Measurements from ENCODE around the gene B3GALT6. TPM values are rescaled to one million over a fixed set of nuclear protein-coding genes. Genes with fewer than 3 reads are reported as not detected.

B3GALT6 gene
- total RNA-seq, 2 donors from 2014 or later = 24.8 to 31.5 TPM

DNA sequence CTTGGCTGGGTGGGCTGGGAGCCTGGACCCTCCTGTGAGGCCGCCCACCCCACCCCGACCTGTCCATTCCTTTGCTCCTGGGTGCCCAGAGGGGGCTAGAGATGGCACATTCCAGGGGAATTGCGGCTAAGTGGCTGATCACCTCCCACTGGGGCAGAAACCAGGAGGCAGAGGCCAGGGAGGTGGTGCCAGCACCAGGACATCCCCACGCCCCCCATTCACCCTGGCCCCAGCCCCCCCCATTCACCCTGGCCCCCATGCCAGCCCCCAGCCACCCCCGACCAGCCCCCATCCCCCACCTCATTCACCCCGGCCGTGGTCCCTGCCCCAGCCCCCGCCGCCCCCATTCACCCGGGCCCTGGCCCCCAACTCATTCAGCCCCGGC, 8.3 kb downstream of the B3GALT6 start:
- no peaks in the 10 kb centered on the region for H3K4me1 Mint-ChIP-seq
- 87% methylated on average over 7 of the region's 11 CpGs; no CpG with 5 or more reads in 1 of the 2 experiments for WGBS, 2 experiments (ENCODE audit: insufficient coverage in 1 of 2, insufficient read length in 1 of 2)
- no peaks in the 10 kb centered on the region for H3K36me3 ChIP-seq (ENCODE audit: control insufficient read depth, insufficient read depth, low read length)
- H3K4me1 ChIP-seq (ENCODE audit: control insufficient read depth, insufficient read depth, low read length) = no peaks in the 10 kb centered on the region
- no peaks in the 10 kb centered on the region for H3K27me3 Mint-ChIP-seq (ENCODE audit: insufficient read depth)
- H3K4me3 Mint-ChIP-seq = no peak overlapping the region
- H3K9ac ChIP-seq (ENCODE audit: extremely low read depth, low read length, poor library complexity, severe bottlenecking) = no peak overlapping the region
- H3K27me3 ChIP-seq (ENCODE audit: control insufficient read depth, insufficient read depth, low read length, poor library complexity, severe bottlenecking) = no peaks in the 10 kb centered on the region
- no peak overlapping the region for H3K27ac Mint-ChIP-seq
- no peak for DNase-seq
- TF ChIP-seq CTCF (conservative IDR thresholded peaks at IDR 0.05) = no peak
- H3K9me3 ChIP-seq (ENCODE audit: control insufficient read depth, low read length) = no peaks in the 10 kb centered on the region
- no peaks in the 10 kb centered on the region for H3K36me3 Mint-ChIP-seq (ENCODE audit: low read depth)
- no peak overlapping the region for H3K27ac ChIP-seq (ENCODE audit: low read depth, low read length)
- no peak overlapping the region for H3K4me3 ChIP-seq (ENCODE audit: low read length)
- H3K9me3 Mint-ChIP-seq = no peaks in the 10 kb centered on the region

- TF ChIP-seq CTCF (conservative IDR thresholded peaks at IDR 0.05) = no peak
- Histone ChIP-seq H3K27ac (ENCODE audit: low read depth, low read length) (no peak overlapping the region), H3K36me3 (ENCODE audit: control insufficient read depth, insufficient read depth, low read length) (no peaks in the 10 kb centered on the region), H3K4me1 (ENCODE audit: control insufficient read depth, insufficient read depth, low read length) (no peaks in the 10 kb centered on the region), H3K4me3 (ENCODE audit: low read length) (no peak overlapping the region), H3K27me3 (ENCODE audit: control insufficient read depth, insufficient read depth, low read length, poor library complexity, severe bottlenecking) (no peaks in the 10 kb centered on the region), H3K9me3 (ENCODE audit: control insufficient read depth, low read length) (no peaks in the 10 kb centered on the region), H3K9ac (ENCODE audit: extremely low read depth, low read length, poor library complexity, severe bottlenecking) (no peak overlapping the region)
- no peak for DNase-seq
- H3K9me3 Mint-ChIP-seq = no peaks in the 10 kb centered on the region
- WGBS, 2 experiments (ENCODE audit: insufficient coverage in 1 of 2, insufficient read length in 1 of 2) = 89 to 90% methylated on average over 18 to 23 of the region's 23 CpGs
- no peaks in the 10 kb centered on the region for H3K4me1 Mint-ChIP-seq
- H3K36me3 Mint-ChIP-seq (ENCODE audit: low read depth) = no peaks in the 10 kb centered on the region
- no peak overlapping the region for H3K27ac Mint-ChIP-seq
- no peaks in the 10 kb centered on the region for H3K27me3 Mint-ChIP-seq (ENCODE audit: insufficient read depth)
- H3K4me3 Mint-ChIP-seq = no peak overlapping the region
Observed at GRCh38 chr1:1240822-1241587, 9.0 kb downstream of the B3GALT6 start.

DNA sequence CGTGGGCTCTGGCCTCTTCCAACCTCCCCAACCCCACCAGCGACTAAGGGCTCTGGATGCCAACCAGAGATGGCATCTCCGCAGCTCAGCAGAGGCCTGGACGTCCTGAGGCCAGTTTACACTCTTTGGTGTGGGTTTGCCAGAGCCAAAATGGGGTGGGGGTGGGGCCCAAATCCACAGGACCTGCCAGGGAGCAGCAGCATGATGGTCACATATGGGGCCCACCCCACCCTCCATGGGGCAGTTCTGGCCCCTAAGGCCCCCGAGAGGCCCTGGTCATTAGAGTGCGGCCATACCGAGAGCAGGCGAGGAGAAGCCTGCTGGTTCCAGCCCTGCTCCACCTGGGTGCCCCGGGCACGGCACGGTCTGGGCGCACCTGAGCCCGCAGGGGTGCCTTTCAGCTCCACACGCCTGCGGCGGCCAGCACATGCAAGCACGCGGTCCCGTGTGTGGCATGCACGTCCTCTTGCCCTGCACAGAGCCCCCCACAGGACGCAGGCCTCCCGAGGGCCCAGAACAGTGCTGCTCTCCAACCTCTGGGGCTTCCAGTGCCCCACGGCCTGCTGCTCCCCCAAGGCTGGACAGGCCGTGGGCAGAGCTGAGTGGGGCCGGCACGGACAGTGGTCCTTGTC, 9.7 kb downstream of the B3GALT6 start:
- DNase-seq = no peak
- no peaks in the 10 kb centered on the region for H3K4me1 Mint-ChIP-seq

More for the DNA sequence above, 9.7 kb downstream of the B3GALT6 start:
- no peak overlapping the region for H3K4me3 Mint-ChIP-seq
- no peak overlapping the region for H3K4me3 ChIP-seq (ENCODE audit: low read length)
- no peak overlapping the region for H3K27ac Mint-ChIP-seq
- no peaks in the 10 kb centered on the region for H3K36me3 ChIP-seq (ENCODE audit: control insufficient read depth, insufficient read depth, low read length)
- 93 to 94% methylated on average over 19 to 26 of the region's 26 CpGs for WGBS, 2 experiments (ENCODE audit: insufficient coverage in 1 of 2, insufficient read length in 1 of 2)
- no peaks in the 10 kb centered on the region for H3K9me3 ChIP-seq (ENCODE audit: control insufficient read depth, low read length)
- H3K27ac ChIP-seq (ENCODE audit: low read depth, low read length) = no peak overlapping the region
- no peaks in the 10 kb centered on the region for H3K4me1 ChIP-seq (ENCODE audit: control insufficient read depth, insufficient read depth, low read length)
- H3K27me3 ChIP-seq (ENCODE audit: control insufficient read depth, insufficient read depth, low read length, poor library complexity, severe bottlenecking) = peaks cover 5% of the 10 kb centered on the region
- H3K36me3 Mint-ChIP-seq (ENCODE audit: low read depth) = no peaks in the 10 kb centered on the region
- H3K27me3 Mint-ChIP-seq (ENCODE audit: insufficient read depth) = no peaks in the 10 kb centered on the region
- TF ChIP-seq CTCF (conservative IDR thresholded peaks at IDR 0.05) = no peak
- no peak overlapping the region for H3K9ac ChIP-seq (ENCODE audit: extremely low read depth, low read length, poor library complexity, severe bottlenecking)
- no peaks in the 10 kb centered on the region for H3K9me3 Mint-ChIP-seq

All from endodermal cell (in vitro differentiated cells).